GM21529 (cell line): Measurements from ENCODE around the gene ZNF692.
"Not testable (repeated sequence)": the region's sequence is repeated elsewhere in the genome, so short reads cannot be mapped to it uniquely, and the experiment has no call there.

Experiments used
- ATAC-seq: cut with Tn5 transposase; IDR thresholded peaks from one replicate; pipeline ENCODE4 v1.9.1; 2021; ENCODE audit not compliant: unreplicated experiment

Gene ZNF692

GRCh38 chr1:248858891-248859889, at the start of gene ZNF692:
ZNF692 (minus strand) TSS chr1:248859085; CDS start chr1:248858309, 776 bp downstream.
- ATAC-seq: peak; percentile 77

- peak; percentile 19 for ATAC-seq
Observed at GRCh38 chr1:248906753-248907661, 48.1 kb upstream of the ZNF692 start.

GRCh38 chr1:248906009-248906752, 47.3 kb upstream of the ZNF692 start, which contains the start of gene PGBD2:
PGBD2 (plus strand) TSS chr1:248906235; CDS start chr1:248913863, 7,628 bp downstream.
- ATAC-seq: peak; percentile 92

- ATAC-seq: no peak
Observed at GRCh38 chr1:248905662-248906008, 46.8 kb upstream of the ZNF692 start.

- ATAC-seq: no peak
Observed at GRCh38 chr1:248904437-248905216, 45.7 kb upstream of the ZNF692 start.

- no peak for ATAC-seq
Observed at GRCh38 chr1:248901578-248901977, 42.7 kb upstream of the ZNF692 start.

- no peak for ATAC-seq
Observed at GRCh38 chr1:248900637-248901036, 41.8 kb upstream of the ZNF692 start.

- no peak for ATAC-seq
Observed at GRCh38 chr1:248897412-248898337, 38.8 kb upstream of the ZNF692 start.

GRCh38 chr1:248894837-248895236, 36.0 kb upstream of the ZNF692 start:
- no peak for ATAC-seq

GRCh38 chr1:248892590-248892989, 33.7 kb upstream of the ZNF692 start:
- no peak for ATAC-seq

- ATAC-seq: no peak
Observed at GRCh38 chr1:248891758-248892157, 32.9 kb upstream of the ZNF692 start.

- no peak for ATAC-seq
Observed at GRCh38 chr1:248890549-248891498, 31.9 kb upstream of the ZNF692 start.

GRCh38 chr1:248889914-248890243, 31.0 kb upstream of the ZNF692 start:
- ATAC-seq: not testable (repeated sequence)

- ATAC-seq: no peak
Observed at GRCh38 chr1:248886237-248886895, 27.5 kb upstream of the ZNF692 start.

- no peak for ATAC-seq
Observed at GRCh38 chr1:248885646-248886045, 26.8 kb upstream of the ZNF692 start.

- no peak for ATAC-seq
Observed at GRCh38 chr1:248884632-248885295, 25.9 kb upstream of the ZNF692 start.

- not testable (repeated sequence) for ATAC-seq
Observed at GRCh38 chr1:248882427-248882826, 23.5 kb upstream of the ZNF692 start.
